GM20000 (cell line): Measurements from ENCODE around the gene LCNL1.

ENCODE experiments used
- DNase-seq: peaks from one replicate; pipeline ENCODE4 v3.0.0; 2012; ENCODE audit warnings: low spot score
- CTCF ChIP-seq: IDR thresholded peaks from 2 replicates; pipeline ENCODE4 v1.5.1; 2012; ENCODE audit warnings: mild to moderate bottlenecking, control low read depth; ENCODE audit errors: extremely low read depth, missing control alignments

LCNL1 gene

GRCh38 chr9:137011156-137011555 lies 28.4 kb downstream of the LCNL1 start:
- DNase-seq: no peak
- no peak for TF ChIP-seq CTCF

GRCh38 chr9:137011907-137012675 lies 29.3 kb downstream of the LCNL1 start:
- TF ChIP-seq CTCF: no peak
- no peak for DNase-seq

- no peak for TF ChIP-seq CTCF
- DNase-seq: no peak
Measured at GRCh38 chr9:137012694-137013570, 30.1 kb downstream of the LCNL1 start.

GRCh38 chr9:137013571-137013940 lies 30.8 kb downstream of the LCNL1 start:
- DNase-seq: no peak
- no peak for TF ChIP-seq CTCF

- DNase-seq: no peak
- TF ChIP-seq CTCF: no peak
Measured at GRCh38 chr9:137014166-137014565, 31.4 kb downstream of the LCNL1 start.

- TF ChIP-seq CTCF: no peak
- DNase-seq: no peak
Measured at GRCh38 chr9:137014776-137015539, 32.2 kb downstream of the LCNL1 start.

- no peak for DNase-seq
- TF ChIP-seq CTCF: no peak
Measured at GRCh38 chr9:137015540-137015930, 32.7 kb downstream of the LCNL1 start.
